HG02884 (cell line): ENCODE measurements around the gene KIF3B.
"Not testable (repeated sequence)": the region's sequence is repeated elsewhere in the genome, so short reads cannot be mapped to it uniquely, and the experiment has no call there.

ENCODE experiments used
- ATAC-seq: cut with Tn5 transposase; IDR thresholded peaks from one replicate; pipeline ENCODE4 v1.9.1; 2021; ENCODE audit warnings: mild to moderate bottlenecking, moderate library complexity; ENCODE audit not compliant: unreplicated experiment

KIF3B gene

GRCh38 chr20:32355417-32355841 is 78.0 kb downstream of the KIF3B start:
- peak; percentile 27 for ATAC-seq

- ATAC-seq: not testable (repeated sequence)
Measured at GRCh38 chr20:32355907-32356621, 78.6 kb downstream of the KIF3B start.

- ATAC-seq: no peak
Measured at GRCh38 chr20:32356622-32357374, 79.3 kb downstream of the KIF3B start.

- ATAC-seq: no peak
Measured at GRCh38 chr20:32357375-32357868, 80.0 kb downstream of the KIF3B start.

GRCh38 chr20:32357869-32358631 is 80.6 kb downstream of the KIF3B start, which contains the start of gene ASXL1:
Gene ASXL1 (plus strand): TSS chr20:32358331. CDS start chr20:32358776, 445 bp downstream.
- ATAC-seq: peak; percentile 53

- ATAC-seq: no peak
Measured at GRCh38 chr20:32358632-32358882, 81.1 kb downstream of the KIF3B start.

- no peak for ATAC-seq
Measured at GRCh38 chr20:32358883-32359632, 81.6 kb downstream of the KIF3B start.

- ATAC-seq: no peak
Measured at GRCh38 chr20:32359633-32360332, 82.3 kb downstream of the KIF3B start.

- ATAC-seq: no peak
Measured at GRCh38 chr20:32360333-32360634, 82.8 kb downstream of the KIF3B start.

- no peak for ATAC-seq
Measured at GRCh38 chr20:32362901-32363364, 85.5 kb downstream of the KIF3B start.

GRCh38 chr20:32363492-32363891 is 86.0 kb downstream of the KIF3B start:
- no peak for ATAC-seq

- ATAC-seq: no peak
Measured at GRCh38 chr20:32364554-32365208, 87.2 kb downstream of the KIF3B start.

GRCh38 chr20:32365564-32365963 is 88.1 kb downstream of the KIF3B start:
- no peak for ATAC-seq

- peak; percentile 61 for ATAC-seq
Measured at GRCh38 chr20:32366380-32366779, 88.9 kb downstream of the KIF3B start.

- no peak for ATAC-seq
Measured at GRCh38 chr20:32368323-32368722, 90.9 kb downstream of the KIF3B start.

- ATAC-seq: no peak
Measured at GRCh38 chr20:32368925-32369324, 91.5 kb downstream of the KIF3B start.

- no peak for ATAC-seq
Measured at GRCh38 chr20:32370897-32371296, 93.4 kb downstream of the KIF3B start.

GRCh38 chr20:32378461-32378860 is 101.0 kb downstream of the KIF3B start:
- ATAC-seq: no peak

GRCh38 chr20:32380037-32380436 is 102.6 kb downstream of the KIF3B start:
- not testable (repeated sequence) for ATAC-seq

- no peak for ATAC-seq
Measured at GRCh38 chr20:32380745-32381144, 103.3 kb downstream of the KIF3B start.
